GM18517 (cell line): ENCODE results near the gene FILIP1L.

ENCODE experiments used
- ATAC-seq: cut with Tn5 transposase; IDR thresholded peaks from one replicate; pipeline ENCODE4 v1.9.1; 2021; ENCODE audit warnings: mild to moderate bottlenecking, moderate library complexity; ENCODE audit not compliant: unreplicated experiment

FILIP1L gene

GRCh38 chr3:99955773-99956562, 158.3 kb downstream of the FILIP1L start:
- no peak for ATAC-seq

GRCh38 chr3:99954914-99955644, 159.2 kb downstream of the FILIP1L start:
- no peak for ATAC-seq

GRCh38 chr3:99953596-99953995, 160.7 kb downstream of the FILIP1L start:
- no peak for ATAC-seq

- no peak for ATAC-seq
Observed at GRCh38 chr3:99952306-99952705, 162.0 kb downstream of the FILIP1L start.

- no peak for ATAC-seq
Observed at GRCh38 chr3:99951701-99952100, 162.6 kb downstream of the FILIP1L start.

GRCh38 chr3:99950921-99951320, 163.4 kb downstream of the FILIP1L start:
- no peak for ATAC-seq

GRCh38 chr3:99949956-99950670, 164.2 kb downstream of the FILIP1L start:
- ATAC-seq: no peak

GRCh38 chr3:99948467-99949089, 165.7 kb downstream of the FILIP1L start:
- ATAC-seq: no peak

GRCh38 chr3:99947356-99947755, 166.9 kb downstream of the FILIP1L start:
- no peak for ATAC-seq

GRCh38 chr3:99945328-99945995, 168.8 kb downstream of the FILIP1L start:
- no peak for ATAC-seq

GRCh38 chr3:99943931-99944761, 170.2 kb downstream of the FILIP1L start:
- ATAC-seq: no peak

GRCh38 chr3:99941211-99941610, 173.1 kb downstream of the FILIP1L start:
- no peak for ATAC-seq

- no peak for ATAC-seq
Observed at GRCh38 chr3:99940350-99940749, 174.0 kb downstream of the FILIP1L start.

- no peak for ATAC-seq
Observed at GRCh38 chr3:99939876-99940275, 174.4 kb downstream of the FILIP1L start.

GRCh38 chr3:99938270-99938911, 175.9 kb downstream of the FILIP1L start:
- ATAC-seq: peak; percentile 48

GRCh38 chr3:99934975-99935797, 179.1 kb downstream of the FILIP1L start:
- ATAC-seq: no peak

GRCh38 chr3:99933971-99934750, 180.1 kb downstream of the FILIP1L start:
- no peak for ATAC-seq

GRCh38 chr3:99931059-99931458, 183.2 kb downstream of the FILIP1L start:
- ATAC-seq: no peak
